Stimulated activated CD4-positive, alpha-beta T cell treated with anti-CD3 and anti-CD28 coated beads, Interleukin-1b, Interleukin-23, amount 100 ng/mL, for 1 hour (primary cell): Measurements from ENCODE around the gene GORAB.

Source experiments
- DNase-seq, 2 donors: peaks; one replicate each; pipeline ENCODE4 v3.0.0-alpha.2; 2020; ENCODE audit warnings: low read depth in 2 of 2

GORAB gene, protein sequence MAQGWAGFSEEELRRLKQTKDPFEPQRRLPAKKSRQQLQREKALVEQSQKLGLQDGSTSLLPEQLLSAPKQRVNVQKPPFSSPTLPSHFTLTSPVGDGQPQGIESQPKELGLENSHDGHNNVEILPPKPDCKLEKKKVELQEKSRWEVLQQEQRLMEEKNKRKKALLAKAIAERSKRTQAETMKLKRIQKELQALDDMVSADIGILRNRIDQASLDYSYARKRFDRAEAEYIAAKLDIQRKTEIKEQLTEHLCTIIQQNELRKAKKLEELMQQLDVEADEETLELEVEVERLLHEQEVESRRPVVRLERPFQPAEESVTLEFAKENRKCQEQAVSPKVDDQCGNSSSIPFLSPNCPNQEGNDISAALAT

DNA sequence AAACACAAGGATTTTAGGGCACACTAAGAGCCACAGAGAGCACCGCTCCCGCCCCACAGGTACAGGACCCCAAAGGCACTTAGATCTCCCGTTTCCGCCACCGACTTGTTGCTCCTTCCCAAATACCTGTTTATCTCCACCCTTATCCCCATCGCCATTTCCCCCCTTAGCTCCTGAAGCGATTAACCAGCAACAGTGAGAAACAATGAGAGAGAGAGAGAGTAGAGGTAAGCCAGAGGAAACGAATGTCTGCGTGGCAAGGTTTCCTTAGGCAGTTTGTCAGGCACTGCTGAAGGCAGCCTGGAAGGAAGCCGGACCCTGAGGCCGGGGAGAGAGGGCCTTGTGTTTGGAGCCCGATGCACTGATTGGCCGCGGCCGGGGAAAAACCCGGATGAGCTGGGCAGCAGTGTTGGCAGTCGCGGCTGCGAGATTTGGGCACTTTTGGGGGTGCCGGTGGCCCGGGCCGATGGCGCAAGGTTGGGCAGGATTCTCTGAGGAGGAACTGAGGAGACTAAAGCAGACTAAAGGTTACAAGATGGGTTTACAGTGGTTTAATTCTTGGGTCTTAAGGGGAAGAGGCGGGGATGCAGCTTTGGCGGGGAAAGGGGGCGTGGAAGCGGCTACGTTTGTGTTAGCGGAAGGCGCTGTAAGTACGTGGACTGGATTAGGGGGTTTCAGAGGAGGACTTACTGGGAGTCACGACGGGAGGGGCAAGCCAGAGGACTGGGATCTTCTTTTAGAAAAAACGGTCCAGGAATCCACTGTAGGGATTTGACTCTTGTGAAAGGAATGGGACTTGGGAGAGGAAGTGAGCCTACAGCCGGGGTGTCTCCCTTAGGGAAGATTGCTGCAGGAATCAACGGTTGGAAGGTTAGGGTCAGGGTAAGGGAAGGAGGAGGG is at the start of gene GORAB:
Gene GORAB, plus strand, starts transcription at position 409 of the 900 bp plus-strand sequence. Its CDS starts 58 bp downstream, at position 467.
- peak; percentile 61 for DNase-seq

DNA sequence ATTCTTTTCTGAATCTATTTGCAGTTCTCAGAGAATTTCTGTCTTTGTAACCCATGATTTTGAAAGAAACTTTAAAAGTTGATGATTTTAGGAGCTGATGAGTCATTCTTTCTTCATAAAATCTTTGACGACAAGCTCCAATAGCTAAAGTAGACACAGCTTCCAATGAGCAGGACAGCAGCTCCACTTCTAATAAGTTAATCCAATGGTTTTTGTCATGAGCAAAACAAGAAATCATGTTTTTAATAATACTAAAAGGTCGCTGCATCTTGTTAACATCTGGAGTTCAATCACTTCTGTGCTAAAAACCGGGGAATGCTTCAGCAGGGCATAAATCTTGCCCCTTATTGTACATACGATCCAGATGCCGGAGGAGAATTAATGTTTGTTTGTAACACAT is 48.9 kb upstream of the GORAB start:
- DNase-seq: no peak

DNA sequence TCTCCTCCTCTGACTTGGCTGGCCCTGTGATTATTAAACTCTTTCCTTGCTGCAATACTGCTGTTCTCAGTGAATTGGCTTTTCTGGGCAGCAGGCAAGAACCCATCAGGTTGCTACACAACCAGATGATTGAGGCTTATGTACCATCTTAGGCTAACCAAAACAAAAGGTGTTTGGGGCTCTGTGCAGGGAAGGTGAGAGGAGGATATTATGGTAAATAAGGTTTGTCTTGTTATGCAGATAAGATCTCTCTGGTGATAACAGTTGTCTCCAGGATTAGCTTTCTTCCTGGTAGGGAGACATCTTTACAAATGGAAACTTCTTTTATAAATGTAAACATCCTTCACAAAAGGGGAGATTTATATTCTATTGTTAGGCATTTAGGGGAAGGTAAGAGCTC is 44.5 kb upstream of the GORAB start:
- no peak for DNase-seq

GRCh38 chr1:170491291-170491690 is 40.7 kb upstream of the GORAB start:
- DNase-seq: no peak

DNA sequence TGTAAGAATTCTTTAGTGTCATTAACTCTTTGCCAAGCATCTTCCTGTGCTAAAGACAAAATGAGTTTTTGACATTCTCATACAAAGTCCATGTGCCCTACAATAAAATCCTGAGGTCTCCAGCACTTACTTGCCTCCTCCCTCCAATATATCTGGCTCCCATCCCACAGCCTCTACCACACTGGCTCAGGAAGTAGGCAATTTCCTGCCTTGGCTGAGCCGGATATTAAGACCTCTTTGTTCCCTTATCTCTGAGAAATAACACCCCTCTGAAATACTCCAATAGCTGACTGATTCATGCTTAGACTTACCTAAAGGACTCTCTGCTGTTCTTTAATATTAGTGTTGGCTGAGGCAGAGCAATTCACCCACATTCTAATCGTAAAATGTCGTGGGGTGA is 37.6 kb upstream of the GORAB start:
- no peak for DNase-seq

- no peak for DNase-seq
These were observed 37.0 kb upstream of the GORAB start for GRCh38 chr1:170495006-170495405.

GRCh38 chr1:170498876-170499275 is 33.1 kb upstream of the GORAB start:
- no peak for DNase-seq

DNA sequence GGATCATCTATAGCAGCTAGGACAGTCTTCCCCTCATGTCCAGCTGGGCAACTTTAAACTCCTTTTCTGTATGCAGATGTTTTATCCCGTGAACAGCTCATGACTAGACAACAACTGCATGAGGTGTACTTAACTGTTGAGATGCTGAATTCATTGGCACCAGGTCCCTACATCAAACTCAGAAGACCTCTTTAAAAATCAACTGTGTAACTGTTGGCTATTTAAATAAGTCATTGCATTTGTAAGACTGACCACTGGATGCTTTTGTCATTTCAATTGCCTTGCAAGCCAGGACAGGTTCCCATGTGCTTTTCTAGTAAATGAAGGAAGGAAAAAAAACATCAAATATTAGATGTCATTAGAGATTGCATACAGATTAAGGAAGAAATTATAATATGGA is 28.3 kb upstream of the GORAB start:
- DNase-seq: no peak

DNA sequence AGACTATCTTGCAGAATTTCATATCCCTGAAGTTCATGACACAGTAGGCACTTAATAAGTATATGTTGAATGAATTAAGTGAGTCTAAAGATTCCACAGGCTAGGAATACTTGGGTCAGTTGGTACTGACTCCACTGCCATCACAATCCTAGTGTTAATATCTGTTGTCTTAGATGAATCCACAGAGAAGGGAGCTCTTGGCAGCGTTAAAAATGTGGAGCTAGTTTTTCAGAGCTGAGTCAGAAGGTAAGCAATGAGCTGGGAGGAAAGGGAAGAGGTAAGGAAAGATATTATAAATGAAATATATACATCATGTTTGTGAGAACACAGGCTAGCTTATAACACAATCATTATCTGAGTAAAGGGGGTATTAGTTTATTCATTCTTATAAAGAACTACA is 21.8 kb upstream of the GORAB start:
- no peak for DNase-seq

DNA sequence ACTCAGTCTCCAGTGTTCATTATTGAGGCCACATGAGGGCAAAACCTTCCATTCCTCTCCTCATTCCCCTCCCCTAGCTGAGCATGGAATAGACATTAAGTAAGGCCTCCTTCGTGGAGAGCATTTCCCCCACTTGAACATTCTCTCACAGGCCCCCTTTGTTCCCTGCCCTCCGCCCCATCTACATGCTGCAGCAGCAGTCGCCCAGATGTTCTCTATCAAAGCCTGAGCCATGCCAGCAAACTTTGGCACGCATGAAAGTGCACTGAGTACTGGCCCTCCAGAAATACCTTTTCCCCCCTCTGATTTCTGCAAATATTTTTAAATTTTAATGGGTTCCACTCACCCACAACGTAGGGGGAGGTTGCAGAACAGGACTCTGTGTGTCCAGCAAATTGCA is 20.9 kb upstream of the GORAB start:
- no peak for DNase-seq

GRCh38 chr1:170513138-170513537 is 18.8 kb upstream of the GORAB start:
- DNase-seq: no peak

DNA sequence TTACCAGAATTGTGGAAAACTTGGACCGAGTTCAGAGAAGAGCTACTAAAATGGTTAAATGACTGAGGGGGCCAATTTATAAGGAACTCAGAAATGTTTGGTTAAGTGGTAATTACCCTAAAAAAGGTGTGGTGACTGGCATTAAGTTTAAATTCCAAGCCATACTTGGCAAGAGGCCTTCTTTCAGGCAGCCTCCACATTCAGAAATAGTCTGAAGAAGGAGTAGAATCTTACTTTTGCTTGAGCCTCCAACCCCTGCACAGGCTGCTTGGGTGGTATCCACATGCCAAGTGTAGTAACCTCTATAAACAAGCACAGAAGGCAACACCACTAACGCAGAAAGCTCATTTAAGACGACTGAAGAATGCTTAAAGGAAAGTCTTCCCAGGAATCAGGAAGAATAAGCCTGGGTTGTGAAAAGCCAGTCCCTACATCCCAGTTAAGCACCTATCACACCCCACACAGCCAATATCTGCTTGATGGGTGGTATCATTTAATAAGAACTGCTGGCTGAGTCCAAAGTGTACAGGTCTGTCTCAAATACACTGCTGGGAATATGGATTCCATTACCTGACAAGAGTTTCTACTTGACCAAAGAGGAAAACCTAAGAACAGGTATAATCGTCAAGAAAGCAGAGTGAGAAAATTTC is 13.7 kb upstream of the GORAB start:
- no peak for DNase-seq

DNA sequence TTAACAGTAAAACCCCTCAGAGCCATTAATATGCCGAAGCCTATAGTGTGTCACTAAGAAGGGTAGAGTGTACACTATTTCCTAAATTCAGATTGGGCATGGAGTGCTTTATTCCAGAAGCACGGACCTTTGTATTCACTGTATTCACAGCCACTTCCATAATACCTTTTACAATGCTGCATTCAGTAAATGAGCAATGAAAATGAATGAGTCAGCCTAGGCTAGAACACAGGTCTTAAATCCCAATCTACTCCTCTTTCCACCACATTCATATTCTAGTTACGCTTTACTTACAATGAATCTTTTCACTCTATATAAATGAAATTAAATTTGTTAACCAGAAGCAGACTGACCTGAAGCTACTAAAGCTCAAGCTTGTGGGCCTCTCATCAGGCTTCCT is 13.0 kb upstream of the GORAB start:
- no peak for DNase-seq

DNA sequence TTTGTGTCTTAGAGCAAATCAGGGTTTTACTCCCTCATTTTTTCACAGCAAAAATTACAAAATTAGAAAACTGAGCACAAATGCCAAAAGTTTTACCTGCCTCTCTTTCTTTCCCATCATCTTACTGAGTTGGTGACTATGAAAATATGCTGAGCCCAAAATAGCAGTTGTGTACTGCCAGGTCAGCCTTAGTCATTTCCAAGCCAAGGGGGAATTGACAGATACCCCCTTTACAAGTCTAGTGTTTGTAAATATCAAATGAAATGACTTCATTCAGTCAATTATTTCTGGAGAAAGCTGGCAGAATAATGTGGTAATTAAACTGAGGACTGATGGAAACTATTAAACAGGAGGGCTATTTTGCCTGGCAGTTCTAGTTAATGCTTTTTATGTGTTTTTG is 11.4 kb upstream of the GORAB start:
- no peak for DNase-seq

DNA sequence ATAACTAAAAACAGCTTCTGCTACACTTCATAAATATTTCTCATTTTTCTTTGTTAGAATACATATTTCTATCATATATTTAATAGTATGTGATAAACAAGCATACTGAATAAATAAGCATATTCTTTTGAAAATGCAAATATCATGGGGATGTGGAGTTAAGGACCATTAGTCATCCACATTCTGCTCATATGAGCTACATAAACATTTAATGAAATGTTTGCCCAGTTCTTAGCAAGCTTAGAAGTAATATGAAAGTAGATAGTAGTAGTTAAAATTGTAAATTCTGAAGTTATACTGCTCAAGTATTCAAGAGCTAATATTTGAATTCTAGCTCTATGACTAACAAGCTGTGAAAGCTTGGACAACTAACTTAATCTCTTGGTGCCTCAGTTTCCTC is 10.1 kb upstream of the GORAB start:
- DNase-seq: no peak

DNA sequence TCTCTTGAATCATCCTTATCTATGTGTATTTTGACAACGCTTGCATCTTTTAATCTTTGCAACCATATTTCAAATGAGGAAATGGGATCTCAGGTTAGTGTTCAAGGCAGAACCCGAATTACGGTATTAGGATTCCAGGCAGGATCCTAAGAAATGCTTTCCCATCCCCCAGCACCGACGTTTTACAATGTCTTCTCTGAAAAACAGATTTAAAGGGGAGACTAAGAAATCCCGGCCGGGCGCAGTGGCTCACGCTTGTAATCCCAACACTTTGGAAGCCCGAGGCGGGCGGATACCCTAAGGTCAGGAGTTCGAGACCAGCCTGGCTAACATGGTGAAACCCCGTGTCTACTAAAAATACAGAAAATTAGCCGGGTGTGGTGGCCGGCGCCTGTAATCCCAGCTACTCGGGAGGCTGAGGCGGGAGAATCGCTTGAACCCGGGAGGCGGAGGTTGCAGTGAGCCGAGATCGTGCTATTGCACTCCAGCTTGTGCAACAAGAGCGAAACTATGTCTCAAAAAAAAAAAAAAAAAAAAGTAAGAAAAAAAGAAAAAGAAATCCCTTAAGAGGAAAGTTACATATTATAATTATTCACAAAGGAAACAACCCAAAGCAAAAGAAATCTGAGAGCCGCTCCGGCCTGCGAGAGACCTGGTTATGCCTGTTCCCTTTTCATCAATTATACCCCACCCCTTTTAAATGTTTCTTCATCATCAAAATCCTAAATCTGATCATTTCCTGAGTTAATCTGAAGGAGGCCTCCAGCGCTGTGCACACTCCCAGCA is 801 bp upstream of the GORAB start:
- DNase-seq: no peak

DNA sequence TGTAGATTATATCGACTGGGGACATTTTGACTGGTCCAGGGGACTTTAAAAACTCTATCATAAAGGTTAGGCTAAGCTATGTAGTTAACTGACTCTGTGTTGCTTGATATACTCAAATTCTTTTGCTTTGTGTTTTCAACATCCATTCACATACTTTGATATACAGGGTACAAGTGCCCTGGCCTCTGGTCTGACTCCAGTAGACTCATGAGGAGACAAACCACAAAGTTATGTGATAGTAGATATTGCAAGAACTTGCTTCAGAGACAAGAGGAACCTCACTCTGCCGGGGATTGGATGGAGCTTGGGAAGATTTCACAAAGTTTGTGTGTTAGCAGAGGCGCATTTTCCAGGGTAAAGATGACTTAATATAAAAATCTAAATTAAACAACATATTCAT is 1.3 kb downstream of the GORAB start:
- no peak for DNase-seq

GRCh38 chr1:170534626-170535147 is 2.7 kb downstream of the GORAB start:
- DNase-seq: no peak

- DNase-seq: no peak
These were observed 3.5 kb downstream of the GORAB start for GRCh38 chr1:170535418-170535817.

GRCh38 chr1:170536924-170537551 is 5.1 kb downstream of the GORAB start:
- DNase-seq: no peak
